Measurements from ENCODE around the gene DPP9. TPM values are rescaled to one million over a fixed set of nuclear protein-coding genes. Genes with fewer than 3 reads are reported as not detected.

Gene DPP9
- total and polyA plus RNA-seq, 2 of the 8 experiments (the other 6 are each of a cell fraction or from before 2014, with no cell fraction given) = 11.6 to 40.7 TPM

- no peak for TF ChIP-seq ATF2 (IDR thresholded peaks at IDR 0.05; ENCODE audit: low read length)
- no peak for TF ChIP-seq KDM5A (IDR thresholded peaks at IDR 0.05; ENCODE audit: low read length)
- no peak for TF ChIP-seq BACH1 (IDR thresholded peaks at IDR 0.05; ENCODE audit: low read length)
- TF ChIP-seq NANOG (IDR thresholded peaks at IDR 0.05; ENCODE audit: insufficient read depth, low read depth, low read length, poor library complexity, severe bottlenecking) = no peak
Measured at GRCh38 chr19:4653793-4654436, 69.7 kb downstream of the DPP9 start (continued).
